OCI-LY7 (cell line): ENCODE results near the gene SWAP70.

Source experiments
- CTCF ChIP-seq: fragments of 200-600 bp; sonication (generic); conservative IDR thresholded peaks from 2 replicates; pipeline ENCODE4 v1.5.1; 2014; ENCODE audit warnings: mild to moderate bottlenecking, antibody characterized with exemption, low read length, moderate library complexity, mixed read lengths
- EZH2phosphoT487 ChIP-seq: fragments of 200-600 bp; sonication (generic); IDR thresholded peaks from 2 replicates; pipeline ENCODE4 v1.6.1; 2018; ENCODE audit warnings: low read depth, borderline replicate concordance, mild to moderate bottlenecking, mixed run types, antibody characterized with exemption, low read length, moderate library complexity, mixed read lengths

- no peak for TF ChIP-seq CTCF
- TF ChIP-seq EZH2phosphoT487 = no peak
These were observed 16.2 kb downstream of the SWAP70 start for GRCh38 chr11:9680028-9680427.
